GM19438 (cell line): ENCODE data around the gene LHX1.

Experiments
- ATAC-seq: cut with Tn5 transposase; IDR thresholded peaks from one replicate; pipeline ENCODE4 v1.9.1; 2021; ENCODE audit warnings: low read depth; ENCODE audit not compliant: unreplicated experiment

The LHX1 gene

GRCh38 chr17:36950027-36950426, 12.8 kb downstream of the LHX1 start:
- ATAC-seq, result no peak

- ATAC-seq, result no peak
Measured at GRCh38 chr17:36951084-36951789, 14.0 kb downstream of the LHX1 start.

GRCh38 chr17:36971508-36971907, 34.2 kb downstream of the LHX1 start:
- ATAC-seq, result no peak

- ATAC-seq, result no peak
Measured at GRCh38 chr17:36972186-36972700, 35.0 kb downstream of the LHX1 start.

GRCh38 chr17:36972905-36973304, 35.6 kb downstream of the LHX1 start:
- ATAC-seq, result no peak

GRCh38 chr17:36975922-36976515, 38.7 kb downstream of the LHX1 start:
- ATAC-seq, result no peak

GRCh38 chr17:36977066-36977465, 39.8 kb downstream of the LHX1 start:
- no peak for ATAC-seq

GRCh38 chr17:36977568-36977967, 40.3 kb downstream of the LHX1 start:
- no peak for ATAC-seq

- ATAC-seq, result no peak
Measured at GRCh38 chr17:36978810-36979564, 41.7 kb downstream of the LHX1 start.

- ATAC-seq, result no peak
Measured at GRCh38 chr17:36979565-36979941, 42.3 kb downstream of the LHX1 start.

GRCh38 chr17:36980280-36980761, 43.0 kb downstream of the LHX1 start:
- ATAC-seq, result no peak

- no peak for ATAC-seq
Measured at GRCh38 chr17:36983618-36984017, 46.3 kb downstream of the LHX1 start.

GRCh38 chr17:36989173-36989572, 51.9 kb downstream of the LHX1 start:
- no peak for ATAC-seq

- no peak for ATAC-seq
Measured at GRCh38 chr17:36992701-36993100, 55.4 kb downstream of the LHX1 start.

GRCh38 chr17:36993227-36993626, 56.0 kb downstream of the LHX1 start:
- ATAC-seq, result no peak
